IMR-90 (cell line): ENCODE data around the gene ZCCHC12. TPM values are rescaled to one million over a fixed set of nuclear protein-coding genes. Genes with fewer than 3 reads are reported as not detected.

Source experiments
- ATAC-seq: fragments of 200-7000 bp; cut with Tn5 transposase; 2 replicates; pipeline ENCODE4 v1.9.1; 2020; ENCODE audit warnings: low read depth, mild to moderate bottlenecking, moderate library complexity
- BruUV-seq: library from RNA; stranded (reverse); fragments of 400-500 nt; replicated peaks from 2 replicates; lab custom pipeline; 2021; lab: Mats Ljungman, UMichigan
- CTCF ChIA-PET: fragments of 300-600 bp; formaldehyde crosslinking; extraction: SDS; loops from one replicate; lab custom pipeline; 2021; ENCODE audit warnings: antibody characterized with exemption; lab: Yijun Ruan, JAX
- POLR2A ChIA-PET: fragments of 300-600 bp; sonication (Branson Sonifier 250); formaldehyde crosslinking; loops from one replicate; lab custom pipeline; 2022; ENCODE audit warnings: antibody characterized with exemption; ENCODE audit not compliant: unreplicated experiment; lab: Charles Lee
- DNase-seq: peaks from one replicate; pipeline ENCODE4 v3.0.0; 2013
- H2AFZ ChIP-seq: replicated peaks from 2 replicates; pipeline ENCODE3; 2013; ENCODE audit warnings: low read length, mild to moderate bottlenecking; ENCODE audit not compliant: poor library complexity
- H2AK5ac ChIP-seq: 2 replicates; pipeline ENCODE4 v1.6.1; 2013; ENCODE audit warnings: low read depth, low read length, inconsistent platforms
- H2AK9ac ChIP-seq: replicated peaks from 2 replicates; pipeline ENCODE3; 2013; ENCODE audit warnings: mild to moderate bottlenecking, low read depth, low read length, moderate library complexity; ENCODE audit not compliant: poor library complexity
- H2BK120ac ChIP-seq: 2 replicates; pipeline ENCODE4 v1.6.1; 2013; ENCODE audit warnings: low read depth, low read length, inconsistent platforms
- H2BK15ac ChIP-seq: 3 replicates; pipeline ENCODE4 v1.6.1; 2013; ENCODE audit warnings: low read depth, low read length, inconsistent platforms
- H2BK20ac ChIP-seq: 2 replicates; pipeline ENCODE4 v1.6.1; 2013; ENCODE audit warnings: low read depth, mild to moderate bottlenecking, inconsistent platforms, low read length, moderate library complexity
- H2BK5ac ChIP-seq: 2 replicates; pipeline ENCODE4 v1.6.1; 2013; ENCODE audit warnings: mild to moderate bottlenecking, low read depth, low read length, inconsistent platforms; ENCODE audit not compliant: poor library complexity, severe bottlenecking
- H3K14ac ChIP-seq: replicated peaks from 2 replicates; pipeline ENCODE4 v1.6.1; 2013; ENCODE audit warnings: low read depth, low read length, inconsistent platforms
- H3K18ac ChIP-seq: 2 replicates; pipeline ENCODE4 v1.6.1; 2013; ENCODE audit warnings: low read depth, low read length, control low read depth
- H3K23ac ChIP-seq: 2 replicates; pipeline ENCODE4 v1.6.1; 2013; ENCODE audit warnings: low read depth, low read length, inconsistent platforms
- H3K27ac ChIP-seq: 2 replicates; pipeline ENCODE4 v1.5.1; 2013; ENCODE audit warnings: mild to moderate bottlenecking, control low read depth, low read length; ENCODE audit not compliant: insufficient read depth
- H3K27me3 ChIP-seq: 2 replicates; pipeline ENCODE4 v1.6.1; 2013; ENCODE audit warnings: low read length; ENCODE audit not compliant: control insufficient read depth, insufficient read depth
- H3K36me3 ChIP-seq: 2 replicates; pipeline ENCODE4 v1.6.1; 2013; ENCODE audit warnings: low read length, mixed read lengths; ENCODE audit not compliant: control insufficient read depth, insufficient read depth
- H3K4ac ChIP-seq: 2 replicates; pipeline ENCODE4 v1.6.1; 2013; ENCODE audit warnings: low read depth, low read length, inconsistent platforms
- H3K4me1 ChIP-seq: 2 replicates; pipeline ENCODE4 v1.6.1; 2013; ENCODE audit warnings: low read length, mixed read lengths; ENCODE audit not compliant: control insufficient read depth, insufficient read depth
- H3K4me2 ChIP-seq: 2 replicates; pipeline ENCODE4 v1.6.1; 2013; ENCODE audit warnings: low read depth, mild to moderate bottlenecking, control low read depth, low read length, moderate library complexity
- H3K4me3 ChIP-seq: 2 replicates; pipeline ENCODE4 v1.5.1; 2013; ENCODE audit warnings: low read depth, mild to moderate bottlenecking, control low read depth, low read length, moderate library complexity; ENCODE audit not compliant: insufficient read depth
- H3K56ac ChIP-seq: 2 replicates; pipeline ENCODE4 v1.6.1; 2013; ENCODE audit warnings: low read length, inconsistent platforms; ENCODE audit not compliant: insufficient read depth; ENCODE audit errors: extremely low read depth
- H3K79me1 ChIP-seq, 2 experiments: 2 replicates each; pipeline ENCODE4 v1.6.1; 2013; ENCODE audit warnings: low read length in 2 of 2, inconsistent platforms in 1 of 2, low read depth in 1 of 2
- H3K9ac ChIP-seq: 2 replicates; pipeline ENCODE4 v1.6.1; 2013; ENCODE audit warnings: low read depth, low read length, control low read depth
- H3K9me1 ChIP-seq: 2 replicates; pipeline ENCODE4 v1.6.1; 2013; ENCODE audit warnings: low read length, inconsistent platforms; ENCODE audit not compliant: insufficient read depth
- H3K9me3 ChIP-seq: 2 replicates; pipeline ENCODE4 v1.6.1; 2013; ENCODE audit warnings: low read length; ENCODE audit not compliant: control insufficient read depth, insufficient read depth
- H4K20me1 ChIP-seq: 2 replicates; pipeline ENCODE4 v1.6.1; 2013; ENCODE audit warnings: low read length, inconsistent platforms; ENCODE audit not compliant: insufficient read depth
- H4K5ac ChIP-seq: 2 replicates; pipeline ENCODE4 v1.6.1; 2013; ENCODE audit warnings: mild to moderate bottlenecking, low read depth, low read length, control low read depth
- H4K8ac ChIP-seq, 2 experiments: 2 replicates each; pipeline ENCODE4 v1.6.1; 2013; ENCODE audit warnings: low read depth in 2 of 2, low read length in 2 of 2, control low read depth in 1 of 2, inconsistent platforms in 1 of 2
- H4K91ac ChIP-seq: 2 replicates; pipeline ENCODE4 v1.6.1; 2013; ENCODE audit warnings: low read depth, low read length, inconsistent platforms; ENCODE audit not compliant: insufficient read depth
- BHLHE40 ChIP-seq: fragments of 150-350 bp; IDR thresholded peaks from 2 replicates; pipeline ENCODE4 v1.6.1; 2016; ENCODE audit warnings: mild to moderate bottlenecking, low read depth, low read length
- CEBPB ChIP-seq: IDR thresholded peaks from 2 replicates; pipeline ENCODE4 v1.6.1; 2012; ENCODE audit warnings: low read depth, low read length, improper control_type of control experiment
- CHD1 ChIP-seq: IDR thresholded peaks from 2 replicates; pipeline ENCODE4 v1.6.1; 2012; ENCODE audit warnings: low read depth, low read length, improper control_type of control experiment
- ELK1 ChIP-seq: fragments of 150-350 bp; IDR thresholded peaks from 2 replicates; pipeline ENCODE4 v1.6.1; 2016; ENCODE audit warnings: low read depth, mild to moderate bottlenecking, low read length, moderate library complexity, borderline replicate concordance
- FOS ChIP-seq: fragments of 150-350 bp; IDR thresholded peaks from 2 replicates; pipeline ENCODE4 v1.6.1; 2016; ENCODE audit warnings: low read depth, low read length
- MAZ ChIP-seq: IDR thresholded peaks from 2 replicates; pipeline ENCODE4 v1.6.1; 2012; ENCODE audit warnings: low read depth, mild to moderate bottlenecking, low read length, improper control_type of control experiment, moderate library complexity, borderline replicate concordance
- NFE2L2 ChIP-seq: fragments of 150-350 bp; IDR thresholded peaks from 2 replicates; pipeline ENCODE4 v1.6.1; 2016; ENCODE audit warnings: low read depth, mild to moderate bottlenecking, low read length
- RCOR1 ChIP-seq: IDR thresholded peaks from 2 replicates; pipeline ENCODE4 v1.6.1; 2012; ENCODE audit warnings: mild to moderate bottlenecking, low read length, improper control_type of control experiment; ENCODE audit not compliant: insufficient replicate concordance
- RFX5 ChIP-seq: IDR thresholded peaks from 2 replicates; pipeline ENCODE4 v1.8.0; 2012; ENCODE audit warnings: low read depth, mild to moderate bottlenecking, low read length, moderate library complexity
- WGBS, 2 experiments: methylation state at CpG; one replicate each; pipeline versions ENCODE4 v1.1.5 to v1.1.7; 2013; ENCODE audit warnings: missing lambda C conversion rate in 2 of 2; ENCODE audit not compliant: insufficient read length in 1 of 2; ENCODE audit errors: extremely low coverage in 2 of 2; 5-methylcytosine and 5-hydroxymethylcytosine counted together
- dilution Hi-C: fragments of 300-500 bp; cut with HindIII; formaldehyde crosslinking; loops from one replicate; pipeline ENCODE4 v1.14.3; 2018; ENCODE audit warnings: low sequenced_read_pairs; ENCODE audit not compliant: unreplicated experiment
- in situ Hi-C: fragments of 300-500 bp; cut with MboI; formaldehyde crosslinking; loops from 3 replicates; pipeline ENCODE4 v1.14.3; 2019; ENCODE audit warnings: low sequenced_read_pairs, inconsistent platforms, mixed read lengths
- intact Hi-C: fragments of 100-400 bp; cut with micrococcal nuclease; formaldehyde crosslinking; loops from 2 replicates; pipeline ENCODE4 v1.10.0; 2022
- polyA plus RNA-seq, 3 experiments: library from polyadenylated mRNA; depleted of rRNA; stranded (reverse); fragments of >200 nt; gene quantifications; 2 replicates each; pipeline ENCODE4 v1.2.3, GENCODE V29; 2012; ENCODE audit warnings: low replicate concordance in 1 of 3
- total RNA-seq: library from RNA; depleted of rRNA; stranded (reverse); fragments of >200 nt; gene quantifications from 2 replicates; pipeline ENCODE4 v1.2.3, GENCODE V29; 2012

The ZCCHC12 gene
- total and polyA plus RNA-seq, 2 of the 4 experiments (the other 2 are of a cell fraction) = under 0.01 to 0.07 TPM

- Histone ChIP-seq H3K56ac (no peak overlapping the region), H4K20me1 (no peaks in the 10 kb centered on the region), H2AFZ (no peak overlapping the region), H3K4me3 (no peak overlapping the region), H3K9me3 (peaks cover 3% of the 10 kb centered on the region; the same call in 1 of the 2 replicates), H2AK9ac (no peak overlapping the region), H2BK15ac (no peak overlapping the region), H3K4ac (no peak overlapping the region), H3K9me1 (no peaks in the 10 kb centered on the region), H3K14ac (no peak overlapping the region), H2BK20ac (no peak overlapping the region), H3K18ac (no peak overlapping the region), H4K91ac (no peak overlapping the region), H3K27ac (no peak overlapping the region), H3K23ac (no peak overlapping the region), H4K8ac (no peak overlapping the region), H4K5ac (no peak overlapping the region), H3K9ac (no peak overlapping the region), H3K36me3 (no peaks in the 10 kb centered on the region), H3K79me1 (no peaks in the 10 kb centered on the region), H2BK120ac (no peak overlapping the region), H2AK5ac (no peak overlapping the region), H2BK5ac (no peak overlapping the region), H3K27me3 (peaks cover 46% of the 10 kb centered on the region), H3K4me2 (no peak overlapping the region), H3K4me1 (no peaks in the 10 kb centered on the region)
- dilution Hi-C loops = no loop called here
- POLR2A ChIA-PET = no interaction called here
- DNase-seq (no peak), ATAC-seq (no peak)
- BruUV-seq = no TSS peak
- in situ Hi-C loops = no loop called here
- intact Hi-C loops = loop anchor here (5.0 kb wide), 1 partner anchor 773 kb away; no protein-coding TSS in a partner anchor
- 50% methylated on average over 1 of the region's 16 CpGs; no CpG with 5 or more reads in 1 of the 2 experiments for WGBS, 2 experiments
- CTCF ChIA-PET = interaction anchor here (1.5 kb wide), 1 partner anchor 14 kb away, joined by 4 read pairs; no protein-coding TSS in a partner anchor
- TF ChIP-seq NFE2L2 (no peak), ELK1 (no peak), RFX5 (no peak), BHLHE40 (no peak), RCOR1 (no peak), CHD1 (no peak), MAZ (no peak), FOS (no peak), CEBPB (no peak)
Observed at GRCh38 chrX:118825227-118825626, 1.6 kb downstream of the ZCCHC12 start.
